Activated naive CD8-positive, alpha-beta T cell (primary cell): ENCODE results near the gene ATP2A1.
A peak's percentile ranks its signal among the peaks of the same experiment; 100 is the strongest.

Experiments used
- H3K27ac Mint-ChIP-seq: one replicate; pipeline ENCODE4 v1.8.0; 2021; ENCODE audit warnings: mixed read lengths
- H3K27me3 Mint-ChIP-seq: one replicate; pipeline ENCODE4 v1.8.0; 2021; ENCODE audit warnings: mixed read lengths
- H3K36me3 Mint-ChIP-seq: one replicate; pipeline ENCODE4 v1.8.0; 2021; ENCODE audit warnings: mixed read lengths
- H3K4me1 Mint-ChIP-seq: one replicate; pipeline ENCODE4 v1.8.0; 2021; ENCODE audit warnings: low read depth, mixed read lengths
- H3K4me3 Mint-ChIP-seq: one replicate; pipeline ENCODE4 v1.8.0; 2021; ENCODE audit warnings: mild to moderate bottlenecking, mixed read lengths
- H3K9me3 Mint-ChIP-seq: one replicate; pipeline ENCODE4 v1.8.0; 2021; ENCODE audit warnings: low read depth, mixed read lengths

Gene ATP2A1

GRCh38 chr16:28903344-28904042 lies 25.2 kb downstream of the ATP2A1 start:
- H3K27me3 Mint-ChIP-seq, result no peaks in the 10 kb centered on the region
- H3K9me3 Mint-ChIP-seq, result no peaks in the 10 kb centered on the region
- H3K4me3 Mint-ChIP-seq, result no peak overlapping the region
- H3K36me3 Mint-ChIP-seq, result no peaks in the 10 kb centered on the region
- no peak overlapping the region for H3K27ac Mint-ChIP-seq
- peaks cover 4% of the 10 kb centered on the region for H3K4me1 Mint-ChIP-seq

DNA sequence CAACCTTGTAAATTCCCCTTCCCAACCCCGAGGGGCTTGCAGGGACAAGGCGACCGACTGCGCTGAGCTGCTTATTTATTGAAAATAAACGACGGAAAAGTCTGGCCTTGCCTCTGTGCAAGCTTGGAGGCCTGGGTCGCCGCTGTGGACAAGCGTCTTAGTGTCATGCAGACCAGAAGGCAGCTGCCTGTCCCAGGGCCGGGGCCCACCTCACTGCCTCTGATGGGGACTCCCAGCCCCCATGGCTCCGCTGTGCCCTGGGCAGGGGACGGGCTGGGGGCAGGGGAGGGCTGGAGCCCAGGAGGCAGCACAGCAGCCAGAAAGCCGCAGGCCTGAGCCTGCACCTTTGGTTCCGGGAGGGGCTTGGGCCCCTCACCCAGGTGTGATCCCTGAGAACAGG lies 26.1 kb downstream of the ATP2A1 start:
- no peak overlapping the region for H3K27ac Mint-ChIP-seq
- no peaks in the 10 kb centered on the region for H3K9me3 Mint-ChIP-seq
- H3K4me1 Mint-ChIP-seq, result peaks cover 4% of the 10 kb centered on the region
- no peak overlapping the region for H3K4me3 Mint-ChIP-seq
- no peaks in the 10 kb centered on the region for H3K27me3 Mint-ChIP-seq
- no peaks in the 10 kb centered on the region for H3K36me3 Mint-ChIP-seq

DNA sequence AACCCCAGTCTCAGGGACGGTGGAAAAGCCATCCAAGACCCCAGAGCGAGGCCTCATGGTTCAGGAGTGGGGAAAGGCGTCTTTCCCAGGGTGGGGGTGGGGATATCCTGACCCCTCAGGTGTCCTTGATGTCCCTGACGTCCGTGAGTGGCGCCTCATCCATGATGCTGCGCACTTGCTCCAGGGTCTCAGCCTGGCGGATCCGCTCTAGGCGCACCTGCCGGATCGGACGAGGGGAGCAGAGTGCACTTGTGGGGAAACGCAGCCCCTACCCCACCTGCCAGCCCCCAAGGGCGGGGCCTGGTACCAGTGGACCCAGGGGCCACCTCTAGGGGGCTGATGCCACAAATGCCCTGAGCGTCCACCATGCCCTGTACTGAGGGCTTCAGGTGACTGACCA lies 26.5 kb downstream of the ATP2A1 start:
- Mint-ChIP-seq H3K4me1 (peaks cover 4% of the 10 kb centered on the region), H3K27ac (no peak overlapping the region), H3K4me3 (no peak overlapping the region), H3K9me3 (no peaks in the 10 kb centered on the region), H3K27me3 (no peaks in the 10 kb centered on the region), H3K36me3 (no peaks in the 10 kb centered on the region)

GRCh38 chr16:28905229-28905754 lies 27.0 kb downstream of the ATP2A1 start:
- Mint-ChIP-seq H3K9me3 (no peaks in the 10 kb centered on the region), H3K4me1 (peaks cover 4% of the 10 kb centered on the region), H3K36me3 (no peaks in the 10 kb centered on the region), H3K4me3 (no peak overlapping the region), H3K27ac (no peak overlapping the region), H3K27me3 (no peaks in the 10 kb centered on the region)

DNA sequence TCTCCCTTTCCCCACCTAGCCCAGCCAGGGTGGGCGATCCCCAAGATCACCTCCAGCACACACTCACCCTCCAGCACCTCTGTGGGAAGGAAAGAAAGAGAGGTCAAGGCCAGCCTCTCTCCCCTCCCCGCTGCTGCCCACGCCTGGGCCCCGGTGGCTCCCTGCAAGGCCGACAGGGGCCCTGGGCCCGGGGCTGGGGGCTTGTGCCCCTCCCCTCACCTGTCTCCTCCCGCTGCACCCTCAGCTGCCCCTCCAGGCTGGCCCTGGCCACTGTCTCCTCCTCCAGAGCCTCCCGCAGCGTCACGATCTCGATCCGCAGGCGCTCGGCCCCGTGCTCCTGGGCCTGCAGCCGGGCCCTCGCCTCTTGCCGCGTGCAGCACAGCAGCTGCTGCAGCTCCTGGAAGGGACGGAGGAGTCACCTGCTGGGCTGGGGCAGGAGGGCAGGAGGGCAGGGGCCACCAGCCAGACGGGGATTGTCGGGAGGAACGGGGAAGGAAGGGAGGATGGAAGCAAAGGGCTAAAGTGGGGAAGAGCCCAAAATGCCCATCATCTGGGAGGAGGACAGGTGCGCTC lies 27.6 kb downstream of the ATP2A1 start:
- Mint-ChIP-seq H3K36me3 (no peaks in the 10 kb centered on the region), H3K27me3 (no peaks in the 10 kb centered on the region), H3K27ac (no peak overlapping the region), H3K4me3 (no peak overlapping the region), H3K9me3 (no peaks in the 10 kb centered on the region), H3K4me1 (peaks cover 4% of the 10 kb centered on the region)

- H3K4me1 Mint-ChIP-seq, result no peaks in the 10 kb centered on the region
Measured at GRCh38 chr16:28910086-28911031, 32.1 kb downstream of the ATP2A1 start.

DNA sequence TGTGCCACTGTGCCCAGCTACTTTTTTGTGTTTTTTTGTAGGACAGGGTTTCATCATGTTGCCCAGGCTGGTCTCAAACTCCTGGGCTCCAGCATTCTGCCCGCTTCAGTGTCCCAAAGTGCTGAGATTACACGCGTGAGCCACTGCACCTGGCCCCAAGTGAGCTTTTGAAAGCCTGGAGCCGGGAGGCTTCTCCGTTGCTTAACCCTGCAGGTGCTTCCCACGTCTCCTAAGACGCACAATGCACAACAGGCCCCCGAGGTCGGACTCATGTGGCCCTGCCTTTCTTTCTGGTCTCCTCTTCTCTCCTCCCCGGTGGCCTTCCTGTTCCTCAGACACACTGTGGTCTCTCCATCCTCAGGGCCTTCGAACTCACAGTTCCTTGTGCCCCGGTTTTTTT lies 34.3 kb downstream of the ATP2A1 start:
- Mint-ChIP-seq H3K36me3 (peaks cover 9% of the 10 kb centered on the region), H3K4me1 (no peaks in the 10 kb centered on the region), H3K27ac (no peak overlapping the region), H3K27me3 (no peaks in the 10 kb centered on the region), H3K4me3 (no peak overlapping the region), H3K9me3 (no peaks in the 10 kb centered on the region)

More at GRCh38 chr16:28910086-28911031, 32.1 kb downstream of the ATP2A1 start:
- H3K27me3 Mint-ChIP-seq, result no peaks in the 10 kb centered on the region
- peaks cover 4% of the 10 kb centered on the region for H3K36me3 Mint-ChIP-seq
- H3K4me3 Mint-ChIP-seq, result no peak overlapping the region
- H3K27ac Mint-ChIP-seq, result no peak overlapping the region
- H3K9me3 Mint-ChIP-seq, result no peaks in the 10 kb centered on the region

GRCh38 chr16:28913946-28914724 lies 35.8 kb downstream of the ATP2A1 start:
- Mint-ChIP-seq H3K4me1 (no peaks in the 10 kb centered on the region), H3K4me3 (no peak overlapping the region), H3K27ac (no peak overlapping the region), H3K9me3 (no peaks in the 10 kb centered on the region), H3K36me3 (peaks cover 9% of the 10 kb centered on the region), H3K27me3 (no peaks in the 10 kb centered on the region)

GRCh38 chr16:28915181-28915580 lies 36.9 kb downstream of the ATP2A1 start:
- no peak overlapping the region for H3K4me3 Mint-ChIP-seq

DNA sequence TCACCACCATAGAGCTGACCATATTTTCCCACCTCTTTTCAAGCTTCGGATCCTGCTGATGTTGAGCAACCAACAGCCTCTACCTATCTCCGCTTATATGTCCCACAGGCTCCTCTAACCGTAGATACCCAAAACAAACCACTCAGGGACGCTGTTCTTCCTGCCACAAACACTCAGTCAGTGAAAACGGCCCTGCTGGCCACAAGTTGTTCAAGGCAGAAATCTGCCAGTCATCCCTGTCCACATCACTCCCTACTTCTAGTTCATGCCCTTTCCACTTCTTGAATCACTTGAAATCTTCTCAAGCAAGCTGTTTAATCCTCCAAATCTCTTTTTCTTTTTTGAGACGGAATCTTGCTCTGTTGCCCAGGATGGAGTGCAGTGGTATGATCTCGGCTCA lies 38.8 kb downstream of the ATP2A1 start:
- Mint-ChIP-seq H3K36me3 (peaks cover 11% of the 10 kb centered on the region), H3K4me3 (no peak overlapping the region), H3K27me3 (no peaks in the 10 kb centered on the region), H3K9me3 (no peaks in the 10 kb centered on the region), H3K27ac (no peak overlapping the region), H3K4me1 (peaks cover 2% of the 10 kb centered on the region)

More at GRCh38 chr16:28915181-28915580, 36.9 kb downstream of the ATP2A1 start:
- peaks cover 9% of the 10 kb centered on the region for H3K36me3 Mint-ChIP-seq
- H3K27ac Mint-ChIP-seq, result no peak overlapping the region
- no peaks in the 10 kb centered on the region for H3K27me3 Mint-ChIP-seq
- H3K9me3 Mint-ChIP-seq, result no peaks in the 10 kb centered on the region
- no peaks in the 10 kb centered on the region for H3K4me1 Mint-ChIP-seq

DNA sequence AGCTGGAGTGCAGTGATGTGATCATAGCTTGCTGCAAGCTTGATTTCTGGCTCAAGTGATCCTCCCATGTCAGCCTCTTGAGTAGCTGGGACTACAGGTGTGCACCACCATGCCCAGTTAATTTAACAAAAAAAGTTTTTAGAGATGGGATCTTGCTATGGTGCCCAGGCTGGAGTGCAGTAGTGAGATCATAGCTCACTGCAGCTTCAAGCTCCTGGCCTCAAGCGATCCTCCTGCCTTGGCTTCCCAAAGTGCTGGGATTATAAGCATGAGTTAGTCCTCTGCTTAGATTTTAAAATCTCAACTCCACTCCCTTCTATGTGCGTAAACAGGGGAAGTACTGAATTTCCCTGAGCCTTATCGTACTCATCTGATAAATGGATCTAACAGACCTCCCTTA lies 40.4 kb downstream of the ATP2A1 start:
- Mint-ChIP-seq H3K27me3 (no peaks in the 10 kb centered on the region), H3K36me3 (peaks cover 14% of the 10 kb centered on the region), H3K4me1 (peaks cover 6% of the 10 kb centered on the region), H3K27ac (no peak overlapping the region), H3K4me3 (no peak overlapping the region), H3K9me3 (no peaks in the 10 kb centered on the region)

DNA sequence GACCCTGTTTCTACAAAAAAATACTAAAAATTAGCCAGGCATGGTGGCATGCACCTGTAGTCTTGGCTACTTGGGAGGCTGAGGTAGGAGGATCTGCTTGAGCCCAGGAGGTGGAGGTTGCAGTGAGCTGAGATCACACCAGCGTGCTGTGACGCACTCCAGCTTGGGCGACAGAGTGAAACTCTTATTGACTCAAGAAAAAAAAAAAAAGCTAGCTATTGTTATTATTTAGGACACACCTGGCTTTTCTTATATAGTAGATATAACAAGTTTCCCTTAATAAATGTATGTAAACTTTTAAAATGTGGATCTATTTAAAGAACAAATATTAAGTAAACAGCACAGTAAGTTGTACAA lies 44.9 kb downstream of the ATP2A1 start:
- no peaks in the 10 kb centered on the region for H3K27me3 Mint-ChIP-seq
- H3K4me1 Mint-ChIP-seq, result peaks cover 19% of the 10 kb centered on the region
- H3K9me3 Mint-ChIP-seq, result no peaks in the 10 kb centered on the region
- peak overlapping the region; percentile 41 for H3K27ac Mint-ChIP-seq
- peak overlapping the region; percentile 71 for H3K4me3 Mint-ChIP-seq
- peaks cover 5% of the 10 kb centered on the region for H3K36me3 Mint-ChIP-seq

GRCh38 chr16:28923652-28924398 lies 45.5 kb downstream of the ATP2A1 start:
- H3K27me3 Mint-ChIP-seq, result no peaks in the 10 kb centered on the region
- peaks cover 19% of the 10 kb centered on the region for H3K4me1 Mint-ChIP-seq
- H3K9me3 Mint-ChIP-seq, result no peaks in the 10 kb centered on the region
- peaks cover 5% of the 10 kb centered on the region for H3K36me3 Mint-ChIP-seq
- peak overlapping the region; percentile 41 for H3K27ac Mint-ChIP-seq
- peak overlapping the region; percentile 71 for H3K4me3 Mint-ChIP-seq

GRCh38 chr16:28924399-28924761 lies 46.1 kb downstream of the ATP2A1 start:
- Mint-ChIP-seq H3K27ac (no peak overlapping the region), H3K4me1 (peaks cover 19% of the 10 kb centered on the region), H3K9me3 (no peaks in the 10 kb centered on the region), H3K4me3 (peak overlapping the region; percentile 83), H3K36me3 (peaks cover 5% of the 10 kb centered on the region), H3K27me3 (no peaks in the 10 kb centered on the region)
